ENCODE measurements around the gene SOCS6. TPM values are rescaled to one million over a fixed set of nuclear protein-coding genes. Genes with fewer than 3 reads are reported as not detected.

Gene SOCS6
- total RNA-seq, 1 experiment from 2014 or later = 53.4 TPM

DNA sequence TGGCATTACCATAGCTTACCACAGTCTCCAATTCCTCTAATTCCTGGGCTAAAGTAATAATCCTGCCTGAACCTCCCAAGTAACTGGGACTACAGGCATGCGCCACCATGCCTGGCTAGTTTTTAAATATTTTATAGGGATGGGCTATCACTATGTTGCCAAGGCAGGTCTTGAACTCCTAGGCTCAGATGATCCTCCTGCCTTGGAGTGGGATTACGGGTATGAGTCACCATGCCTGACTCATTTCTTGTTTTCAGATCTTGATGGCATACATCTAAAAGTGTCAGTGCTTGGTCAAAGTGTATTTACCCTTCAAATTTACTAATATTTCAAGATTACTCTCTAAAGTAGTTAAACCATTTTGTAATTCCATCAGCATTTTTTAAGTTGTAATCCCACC is 9.4 kb upstream of the SOCS6 start (continued):
- TF ChIP-seq FOSL1 (IDR thresholded peaks at IDR 0.05; ENCODE audit: low read depth) (no peak), ZFX (IDR thresholded peaks at IDR 0.05) (no peak), CBX3 (IDR thresholded peaks at IDR 0.05; ENCODE audit: low read depth) (no peak), CEBPB (IDR thresholded peaks at IDR 0.05; ENCODE audit: low read depth) (no peak), JUND (IDR thresholded peaks at IDR 0.05) (no peak), RAD21 (IDR thresholded peaks at IDR 0.05; ENCODE audit: low read depth) (no peak), YY1 (IDR thresholded peaks at IDR 0.05; ENCODE audit: extremely low read depth, insufficient replicate concordance, low read depth, low read length) (no peak), TCF7L2 (IDR thresholded peaks at IDR 0.05; ENCODE audit: borderline replicate concordance, extremely low read depth, insufficient read depth, insufficient read length) (no peak)
- TF ChIP-seq, protein P1, sequence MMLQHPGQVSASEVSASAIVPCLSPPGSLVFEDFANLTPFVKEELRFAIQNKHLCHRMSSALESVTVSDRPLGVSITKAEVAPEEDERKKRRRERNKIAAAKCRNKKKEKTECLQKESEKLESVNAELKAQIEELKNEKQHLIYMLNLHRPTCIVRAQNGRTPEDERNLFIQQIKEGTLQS (IDR thresholded peaks at IDR 0.05) = no peak

DNA sequence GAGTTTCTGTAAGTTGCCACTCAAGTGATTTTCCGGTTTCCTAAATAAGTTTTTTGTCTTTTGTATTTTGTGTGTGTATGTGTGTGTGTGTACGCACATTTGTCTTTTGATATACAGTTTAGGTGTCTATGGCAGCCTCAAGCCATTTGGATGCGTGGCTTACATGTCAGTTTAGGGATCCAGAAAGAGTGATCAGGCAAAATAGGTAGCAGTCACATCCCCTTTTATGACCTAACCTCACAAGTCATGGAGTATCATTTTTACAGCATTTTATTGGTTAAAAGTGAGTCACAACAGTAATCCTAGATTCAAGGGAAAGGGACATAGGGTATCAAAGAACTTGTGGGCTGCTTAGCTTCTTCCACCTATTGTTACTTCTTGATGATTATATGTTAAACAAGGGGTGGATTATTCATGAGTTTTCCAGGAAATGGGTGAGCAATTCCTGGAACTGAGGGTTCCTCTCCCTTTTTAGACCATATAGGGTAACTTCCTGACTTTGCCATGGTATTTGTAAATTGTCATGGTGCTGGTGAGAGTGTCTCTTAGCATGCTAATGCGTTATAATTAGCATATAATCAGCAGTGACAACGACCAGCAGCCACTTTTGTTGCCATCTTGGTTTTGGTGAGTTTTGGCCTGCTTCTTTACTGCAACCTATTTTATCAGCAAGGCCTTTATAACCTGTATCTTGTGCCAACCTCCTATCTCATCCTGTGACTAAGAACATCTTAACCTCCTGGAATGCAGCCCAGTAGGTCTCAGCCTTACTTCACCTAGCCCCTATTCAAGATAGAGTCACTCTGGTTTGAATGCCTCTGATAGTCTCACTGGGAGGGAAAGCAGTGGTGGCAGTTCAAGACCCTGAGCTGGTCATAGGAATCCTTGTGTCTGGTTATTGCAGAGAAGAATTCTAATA is 8.6 kb upstream of the SOCS6 start:
- Histone ChIP-seq H3K27ac (ENCODE audit: low read depth, low read length) (peak overlapping the region; percentile 66), H3K4me2 (ENCODE audit: low read length) (peak overlapping the region; percentile 41), H4K20me1 (ENCODE audit: insufficient read depth) (no peaks in the 10 kb centered on the region), H3K4me3 (replicated peaks in 1 of 2; ENCODE audit: low read depth in 1 of 2, low read length in 2 of 2) (no peak overlapping the region), H3K9me3 (ENCODE audit: control insufficient read depth in 1 of 2, insufficient read depth in 1 of 2, low read depth in 1 of 2, low read length in 2 of 2) (peaks cover 0 to 7% of the 10 kb centered on the region in 2 experiments; a peak in 1 of 4 replicates), H3K9me2 (ENCODE audit: insufficient read depth) (no peaks in the 10 kb centered on the region), H3K4me1 (ENCODE audit: control insufficient read depth in 1 of 2, insufficient read depth in 2 of 2, low read length in 2 of 2) (peaks cover 37 to 60% of the 10 kb centered on the region in 2 experiments), H3K9ac (ENCODE audit: low read length) (peak overlapping the region; percentile 9; the same call in 1 of the 2 replicates), H3K79me2 (ENCODE audit: insufficient read depth, low read length) (no peaks in the 10 kb centered on the region), H3K27me3 (ENCODE audit: insufficient read depth, low read length) (no peaks in the 10 kb centered on the region), H2AFZ (ENCODE audit: low read depth, low read length, poor library complexity, severe bottlenecking) (peak overlapping the region; percentile 13), H3K36me3 (ENCODE audit: control insufficient read depth in 1 of 2, insufficient read depth in 2 of 2, low read length in 2 of 2) (peaks cover 0 to 7% of the 10 kb centered on the region in 2 experiments; a peak in 1 of 4 replicates)
- intact Hi-C loops (cut with micrococcal nuclease) = no loop called here
- BruUV-seq (replicated peaks) = no TSS peak
- TF ChIP-seq SRF (IDR thresholded peaks at IDR 0.05; ENCODE audit: low read depth) (no peak), ZFX (IDR thresholded peaks at IDR 0.05) (no peak), FOSL1 (IDR thresholded peaks at IDR 0.05; ENCODE audit: low read depth) (no peak), EZH2phosphoT487 (IDR thresholded peaks at IDR 0.05; ENCODE audit: borderline replicate concordance) (no peak), YY1 (IDR thresholded peaks at IDR 0.05; ENCODE audit: extremely low read depth, insufficient replicate concordance, low read depth, low read length) (peak; percentile 58), POLR2AphosphoS5 (IDR thresholded peaks at IDR 0.05; ENCODE audit: low read depth, low read length) (peak; percentile 62)
- TF ChIP-seq, protein P2, sequence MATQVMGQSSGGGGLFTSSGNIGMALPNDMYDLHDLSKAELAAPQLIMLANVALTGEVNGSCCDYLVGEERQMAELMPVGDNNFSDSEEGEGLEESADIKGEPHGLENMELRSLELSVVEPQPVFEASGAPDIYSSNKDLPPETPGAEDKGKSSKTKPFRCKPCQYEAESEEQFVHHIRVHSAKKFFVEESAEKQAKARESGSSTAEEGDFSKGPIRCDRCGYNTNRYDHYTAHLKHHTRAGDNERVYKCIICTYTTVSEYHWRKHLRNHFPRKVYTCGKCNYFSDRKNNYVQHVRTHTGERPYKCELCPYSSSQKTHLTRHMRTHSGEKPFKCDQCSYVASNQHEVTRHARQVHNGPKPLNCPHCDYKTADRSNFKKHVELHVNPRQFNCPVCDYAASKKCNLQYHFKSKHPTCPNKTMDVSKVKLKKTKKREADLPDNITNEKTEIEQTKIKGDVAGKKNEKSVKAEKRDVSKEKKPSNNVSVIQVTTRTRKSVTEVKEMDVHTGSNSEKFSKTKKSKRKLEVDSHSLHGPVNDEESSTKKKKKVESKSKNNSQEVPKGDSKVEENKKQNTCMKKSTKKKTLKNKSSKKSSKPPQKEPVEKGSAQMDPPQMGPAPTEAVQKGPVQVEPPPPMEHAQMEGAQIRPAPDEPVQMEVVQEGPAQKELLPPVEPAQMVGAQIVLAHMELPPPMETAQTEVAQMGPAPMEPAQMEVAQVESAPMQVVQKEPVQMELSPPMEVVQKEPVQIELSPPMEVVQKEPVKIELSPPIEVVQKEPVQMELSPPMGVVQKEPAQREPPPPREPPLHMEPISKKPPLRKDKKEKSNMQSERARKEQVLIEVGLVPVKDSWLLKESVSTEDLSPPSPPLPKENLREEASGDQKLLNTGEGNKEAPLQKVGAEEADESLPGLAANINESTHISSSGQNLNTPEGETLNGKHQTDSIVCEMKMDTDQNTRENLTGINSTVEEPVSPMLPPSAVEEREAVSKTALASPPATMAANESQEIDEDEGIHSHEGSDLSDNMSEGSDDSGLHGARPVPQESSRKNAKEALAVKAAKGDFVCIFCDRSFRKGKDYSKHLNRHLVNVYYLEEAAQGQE (IDR thresholded peaks at IDR 0.05; ENCODE audit: low read depth) = no peak
- TF ChIP-seq, protein P3, sequence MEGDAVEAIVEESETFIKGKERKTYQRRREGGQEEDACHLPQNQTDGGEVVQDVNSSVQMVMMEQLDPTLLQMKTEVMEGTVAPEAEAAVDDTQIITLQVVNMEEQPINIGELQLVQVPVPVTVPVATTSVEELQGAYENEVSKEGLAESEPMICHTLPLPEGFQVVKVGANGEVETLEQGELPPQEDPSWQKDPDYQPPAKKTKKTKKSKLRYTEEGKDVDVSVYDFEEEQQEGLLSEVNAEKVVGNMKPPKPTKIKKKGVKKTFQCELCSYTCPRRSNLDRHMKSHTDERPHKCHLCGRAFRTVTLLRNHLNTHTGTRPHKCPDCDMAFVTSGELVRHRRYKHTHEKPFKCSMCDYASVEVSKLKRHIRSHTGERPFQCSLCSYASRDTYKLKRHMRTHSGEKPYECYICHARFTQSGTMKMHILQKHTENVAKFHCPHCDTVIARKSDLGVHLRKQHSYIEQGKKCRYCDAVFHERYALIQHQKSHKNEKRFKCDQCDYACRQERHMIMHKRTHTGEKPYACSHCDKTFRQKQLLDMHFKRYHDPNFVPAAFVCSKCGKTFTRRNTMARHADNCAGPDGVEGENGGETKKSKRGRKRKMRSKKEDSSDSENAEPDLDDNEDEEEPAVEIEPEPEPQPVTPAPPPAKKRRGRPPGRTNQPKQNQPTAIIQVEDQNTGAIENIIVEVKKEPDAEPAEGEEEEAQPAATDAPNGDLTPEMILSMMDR (IDR thresholded peaks at IDR 0.05 in 2 of 3, conservative IDR thresholded peaks at IDR 0.05 in 1 of 3; ENCODE audit: borderline replicate concordance in 1 of 3, insufficient read depth in 1 of 3, low read depth in 2 of 3, low read length in 2 of 3) = no peak
- TF ChIP-seq, protein P1 (IDR thresholded peaks at IDR 0.05) = no peak
- TF ChIP-seq, protein P4, sequence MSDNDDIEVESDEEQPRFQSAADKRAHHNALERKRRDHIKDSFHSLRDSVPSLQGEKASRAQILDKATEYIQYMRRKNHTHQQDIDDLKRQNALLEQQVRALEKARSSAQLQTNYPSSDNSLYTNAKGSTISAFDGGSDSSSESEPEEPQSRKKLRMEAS (IDR thresholded peaks at IDR 0.05) = no peak
- DNase-seq (ENCODE audit: low read depth, low spot score) = peak; percentile 88
- CTCF ChIA-PET = no interaction called here
- peak; percentile 85 for ATAC-seq
- POLR2A ChIA-PET = no interaction called here
- RAD21 ChIA-PET (ENCODE audit: low non-redundant PET in 1 of 2, low total read pairs in 2 of 2, uncharacterized antibody in 2 of 2, unreplicated experiment in 2 of 2) = no interaction called here

All from HCT116 (cell line).